ENCODE data around the gene LMAN1. TPM values are rescaled to one million over a fixed set of nuclear protein-coding genes. Genes with fewer than 3 reads are reported as not detected.

LMAN1 gene
- total and polyA plus RNA-seq, 2 of the 13 experiments (the other 11 are each of a cell fraction or from before 2014, with no cell fraction given), result 127 to 131 TPM

DNA sequence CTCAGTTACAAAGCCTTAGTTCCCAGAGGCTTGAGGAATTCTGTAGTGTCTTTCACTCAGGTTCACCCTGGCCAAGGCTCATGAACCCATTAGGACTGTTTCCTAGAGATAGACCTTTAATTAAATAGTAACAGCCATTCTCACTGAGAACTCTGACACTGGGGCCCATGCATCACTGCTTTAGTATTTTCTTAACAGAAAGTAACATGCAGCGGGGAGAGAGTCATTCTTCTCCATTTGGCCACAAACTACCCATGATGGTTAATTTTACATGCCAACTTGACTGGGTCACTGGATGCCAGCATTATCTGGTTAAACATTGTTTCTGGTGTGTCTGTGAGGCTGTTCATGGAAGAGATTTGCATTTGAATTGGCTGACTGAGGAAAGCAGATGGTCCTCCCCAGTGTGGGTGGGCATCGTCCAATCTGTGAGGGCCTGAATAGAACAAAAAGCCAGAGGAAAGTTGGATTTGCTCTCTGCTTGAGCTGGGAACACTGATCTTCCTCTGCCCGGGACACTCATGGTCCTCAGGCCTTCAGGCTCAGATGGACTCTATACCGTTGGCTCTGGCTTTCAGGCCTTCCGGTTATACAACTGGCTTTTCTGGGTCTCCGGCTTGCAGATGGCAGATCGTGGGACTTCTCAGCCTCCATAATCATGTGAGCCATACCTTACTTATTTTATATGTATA lies 35.0 kb downstream of the LMAN1 start:
- no peaks in the 10 kb centered on the region for H3K4me1 ChIP-seq (ENCODE audit: insufficient read depth, low read length)
- peaks cover 1 to 14% of the 10 kb centered on the region in 2 experiments; a peak in 4 of 5 replicates for H3K36me3 ChIP-seq (replicated peaks in 1 of 2; ENCODE audit: control insufficient read depth in 1 of 2, insufficient read depth in 2 of 2, low read length in 2 of 2)
- no peak overlapping the region for H3K9ac ChIP-seq (ENCODE audit: insufficient read depth, low read depth, low read length)
- no peak for TF ChIP-seq ZNF75D (CRISPR knock-in tag; IDR thresholded peaks at IDR 0.05; ENCODE audit: borderline replicate concordance)
- TF ChIP-seq, protein P1, sequence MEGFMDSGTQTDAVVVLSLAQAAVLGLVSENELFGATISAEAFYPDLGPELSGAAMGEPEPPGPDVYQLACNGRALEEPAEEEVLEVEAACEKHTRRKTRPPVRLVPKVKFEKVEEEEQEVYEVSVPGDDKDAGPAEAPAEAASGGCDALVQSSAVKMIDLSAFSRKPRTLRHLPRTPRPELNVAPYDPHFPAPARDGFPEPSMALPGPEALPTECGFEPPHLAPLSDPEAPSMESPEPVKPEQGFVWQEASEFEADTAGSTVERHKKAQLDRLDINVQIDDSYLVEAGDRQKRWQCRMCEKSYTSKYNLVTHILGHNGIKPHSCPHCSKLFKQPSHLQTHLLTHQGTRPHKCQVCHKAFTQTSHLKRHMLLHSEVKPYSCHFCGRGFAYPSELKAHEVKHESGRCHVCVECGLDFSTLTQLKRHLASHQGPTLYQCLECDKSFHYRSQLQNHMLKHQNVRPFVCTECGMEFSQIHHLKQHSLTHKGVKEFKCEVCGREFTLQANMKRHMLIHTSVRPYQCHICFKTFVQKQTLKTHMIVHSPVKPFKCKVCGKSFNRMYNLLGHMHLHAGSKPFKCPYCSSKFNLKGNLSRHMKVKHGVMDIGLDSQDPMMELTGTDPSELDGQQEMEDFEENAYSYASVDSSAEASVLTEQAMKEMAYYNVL (CRISPR knock-in tag; IDR thresholded peaks at IDR 0.05; ENCODE audit: borderline replicate concordance), result no peak
- no peak for TF ChIP-seq MAFF (IDR thresholded peaks at IDR 0.05; ENCODE audit: low read depth, low read length)
- TF ChIP-seq MATR3 (CRISPR knock-in tag; IDR thresholded peaks at IDR 0.05), result no peak
- no peak for TF ChIP-seq ZC3H4 (CRISPR knock-in tag; IDR thresholded peaks at IDR 0.05; ENCODE audit: borderline replicate concordance)
- TF ChIP-seq KDM2A (CRISPR knock-in tag; IDR thresholded peaks at IDR 0.05; ENCODE audit: borderline replicate concordance, low read depth), result no peak
- no peak for TF ChIP-seq RBM39 (IDR thresholded peaks at IDR 0.05; ENCODE audit: low read depth, low read length, poor library complexity, severe bottlenecking)
- no peak for TF ChIP-seq ZBTB42 (CRISPR knock-in tag; IDR thresholded peaks at IDR 0.05)
- no peak for TF ChIP-seq ZNF20 (CRISPR knock-in tag; IDR thresholded peaks at IDR 0.05)
- TF ChIP-seq PLRG1 (conservative IDR thresholded peaks at IDR 0.05), result no peak
- H3K4me3 ChIP-seq (replicated peaks in 1 of 3; ENCODE audit: insufficient read depth in 1 of 3, low read depth in 2 of 3, low read length in 3 of 3), result no peak overlapping the region
- H3K4me2 ChIP-seq (ENCODE audit: low read depth, low read length), result no peak overlapping the region
- no peaks in the 10 kb centered on the region for H3K79me2 ChIP-seq (ENCODE audit: insufficient read depth, low read length)
- ChIA-PET POLR2A (no interaction called here), CTCF (ENCODE audit: low intra/inter-chr PET ratio, low total read pairs) (no interaction called here)
- in situ Hi-C loops (cut with HindIII; ENCODE audit: extremely low pct_ligation_motif_present, low pct_unique_long_range_greater_than_20kb) (no loop called here), intact Hi-C loops (cut with micrococcal nuclease; ENCODE audit: unreplicated experiment) (no loop called here)
- DNase-seq (ENCODE audit: low spot score), result no peak
- H2AFZ ChIP-seq (ENCODE audit: low read length), result no peak overlapping the region
- no TSS peak for BruUV-seq (replicated peaks)
- ATAC-seq, result peak; percentile 52
- no peak overlapping the region for H3K27ac ChIP-seq (ENCODE audit: extremely low read length, insufficient read depth, low read length)
- WGBS (ENCODE audit: low lambda C conversion rate), result 86% methylated on average over 7 of the region's 7 CpGs
- no peaks in the 10 kb centered on the region for H3K9me3 ChIP-seq (ENCODE audit: low read length)
- no peak for FAIRE-seq
- 0 out of 2 replicates have a peak, but pooled peaks cover 2% of the 10 kb centered on the region for H4K20me1 ChIP-seq (ENCODE audit: insufficient read depth, low read length)
- H3K27me3 ChIP-seq (ENCODE audit: control insufficient read depth in 1 of 2, insufficient read depth in 2 of 2, low read length in 2 of 2), result no peaks in the 10 kb centered on the region; a peak in 1 of 5 replicates
